ENCODE measurements around the gene TAF7L.

GRCh38 chrX:101274198-101274597 is 16.9 kb downstream of the TAF7L start:
- TF ChIP-seq CTCF (IDR thresholded peaks at IDR 0.05) = no peak
- TF ChIP-seq EZH2 (IDR thresholded peaks at IDR 0.05; ENCODE audit: borderline replicate concordance, insufficient read depth, low read depth, low read length, poor library complexity, severe bottlenecking) = no peak
